GM19240 (cell line): ENCODE measurements around the gene RBM15B.

ENCODE experiments used
- DNase-seq: peaks from one replicate; pipeline ENCODE4 v3.0.0; 2011; ENCODE audit warnings: low spot score; ENCODE audit not compliant: insufficient read length

Gene RBM15B

GRCh38 chr3:51441282-51442030 lies 50.4 kb downstream of the RBM15B start:
- DNase-seq: no peak

GRCh38 chr3:51445544-51446280 lies 54.6 kb downstream of the RBM15B start:
- DNase-seq: no peak
